GM19455 (cell line): ENCODE measurements around the gene SPINT4.
"Not testable (repeated sequence)": the region's sequence is repeated elsewhere in the genome, so short reads cannot be mapped to it uniquely, and the experiment has no call there.

Source experiments
- ATAC-seq: cut with Tn5 transposase; IDR thresholded peaks from one replicate; pipeline ENCODE4 v1.9.1; 2021; ENCODE audit not compliant: unreplicated experiment

Gene SPINT4

DNA sequence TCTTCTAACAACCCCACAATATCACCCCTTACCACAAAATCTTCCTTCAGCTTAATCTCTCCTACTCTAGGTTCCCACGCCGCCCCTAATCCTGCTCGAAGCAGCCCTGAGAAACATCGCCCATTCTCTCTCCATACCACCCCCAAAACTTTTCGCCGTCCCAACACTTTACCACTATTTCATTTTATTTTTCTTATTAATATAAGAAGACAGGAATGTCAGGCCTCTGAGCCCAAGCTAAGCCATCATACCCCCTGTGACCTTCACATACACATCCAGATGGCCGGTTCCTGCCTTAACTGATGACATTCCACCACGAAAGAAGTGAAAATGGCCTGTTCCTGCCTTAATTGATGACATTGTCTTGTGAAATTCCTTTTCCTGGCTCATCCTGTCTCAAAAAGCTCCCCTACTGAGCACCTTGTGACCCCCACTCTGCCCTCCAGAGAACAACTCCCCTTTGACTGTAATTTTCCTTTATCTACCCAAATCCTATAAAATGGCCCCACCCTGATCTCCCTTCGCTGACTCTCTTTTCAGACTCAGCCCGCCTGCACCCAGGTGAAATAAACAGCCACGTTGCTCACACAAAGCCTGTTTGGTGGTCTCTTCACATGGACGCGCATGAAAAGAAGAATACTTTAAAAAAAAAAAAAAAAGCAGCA lies 42.6 kb downstream of the SPINT4 start:
- ATAC-seq, result not testable (repeated sequence)

DNA sequence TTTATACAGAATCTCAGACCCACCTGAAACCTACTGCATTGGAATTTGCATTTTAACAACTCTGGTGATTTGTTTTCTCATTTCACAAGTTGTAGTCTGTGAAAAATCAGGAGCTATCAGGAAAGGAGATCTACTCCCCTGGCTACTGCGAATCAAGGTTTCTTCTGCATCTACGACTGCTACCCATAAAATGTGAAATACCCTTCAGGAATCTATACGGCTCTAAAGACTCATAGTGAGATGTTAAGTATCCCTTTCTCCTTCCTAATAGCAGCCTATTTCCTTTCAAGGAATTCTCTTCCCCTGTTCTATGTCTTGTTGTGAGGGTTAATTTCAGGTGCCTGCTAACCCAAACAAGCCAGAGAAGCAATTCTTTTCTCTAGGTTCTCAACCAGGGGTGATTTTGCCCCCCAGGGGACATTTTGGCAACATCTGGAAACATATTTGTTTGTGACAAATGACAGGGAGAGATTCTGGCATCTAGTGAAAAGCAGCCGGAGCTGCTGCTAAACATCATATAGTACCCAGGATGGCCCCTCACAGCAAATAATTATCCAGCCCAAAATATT lies 43.2 kb downstream of the SPINT4 start:
- ATAC-seq, result no peak

DNA sequence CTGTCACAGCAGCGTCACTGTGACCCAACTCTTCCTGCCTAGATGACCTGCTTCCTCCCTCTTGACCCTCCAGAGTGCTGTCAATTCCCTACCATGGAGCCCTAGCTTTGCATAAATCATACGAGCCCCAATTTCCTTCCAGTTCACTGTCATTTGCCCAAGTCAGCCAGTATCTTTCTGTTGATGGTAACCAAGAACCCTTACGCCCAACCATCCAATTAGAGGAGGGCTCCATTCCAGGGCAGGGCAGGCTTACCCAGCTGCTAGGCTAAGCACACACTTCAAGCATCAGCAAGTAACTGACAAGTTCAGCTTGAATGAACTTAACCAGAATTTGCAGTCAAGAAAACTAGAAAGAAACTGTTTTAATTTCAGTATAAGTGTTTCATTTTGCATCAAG lies 43.8 kb downstream of the SPINT4 start:
- no peak for ATAC-seq

DNA sequence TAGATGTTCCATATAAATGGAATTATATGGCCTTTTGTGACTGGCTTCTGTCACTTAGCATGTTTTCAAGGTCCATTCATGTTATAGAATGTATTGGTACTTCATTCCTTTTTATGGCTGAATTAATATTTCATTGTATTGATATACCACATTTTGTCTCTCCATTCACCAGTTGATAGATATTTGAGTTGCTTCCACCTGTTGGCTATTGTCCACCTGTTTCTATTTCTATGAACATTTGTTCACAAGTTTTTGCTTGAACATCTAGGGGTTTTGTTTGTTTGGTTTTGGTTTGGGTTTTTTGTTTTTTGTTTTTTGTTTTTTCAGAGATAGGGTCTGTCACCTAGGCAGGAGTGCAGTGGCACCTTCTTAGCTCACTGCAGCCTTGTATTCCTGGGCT lies 46.3 kb downstream of the SPINT4 start:
- ATAC-seq, result no peak

DNA sequence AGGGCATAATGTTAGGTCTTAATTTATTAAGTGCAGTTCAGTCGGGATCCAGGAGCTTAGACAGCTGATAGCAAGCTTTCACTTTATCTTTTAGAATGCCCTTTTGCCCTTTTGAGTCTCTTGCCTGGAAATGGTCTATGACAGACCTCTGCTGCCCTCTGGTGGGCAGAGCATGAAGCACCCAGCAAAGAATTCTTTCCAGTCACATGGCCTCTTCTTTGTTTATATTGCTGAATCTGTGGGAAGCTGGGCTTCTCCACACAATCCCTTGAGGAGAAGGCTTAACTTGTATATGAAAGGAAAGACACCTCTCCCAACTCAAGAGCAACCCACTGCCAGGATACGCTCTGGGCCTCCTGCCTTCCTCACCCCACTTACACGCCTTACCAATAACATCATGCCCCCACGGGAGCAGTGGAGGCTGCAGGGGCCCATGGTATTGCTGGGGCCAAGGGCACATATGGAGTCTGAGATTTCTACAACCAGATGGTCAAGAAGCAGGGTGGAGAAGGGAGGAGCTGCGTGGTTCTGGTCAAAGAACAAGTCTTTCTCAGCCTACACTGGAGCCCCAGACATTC lies 49.1 kb downstream of the SPINT4 start:
- ATAC-seq, result peak; percentile 76

DNA sequence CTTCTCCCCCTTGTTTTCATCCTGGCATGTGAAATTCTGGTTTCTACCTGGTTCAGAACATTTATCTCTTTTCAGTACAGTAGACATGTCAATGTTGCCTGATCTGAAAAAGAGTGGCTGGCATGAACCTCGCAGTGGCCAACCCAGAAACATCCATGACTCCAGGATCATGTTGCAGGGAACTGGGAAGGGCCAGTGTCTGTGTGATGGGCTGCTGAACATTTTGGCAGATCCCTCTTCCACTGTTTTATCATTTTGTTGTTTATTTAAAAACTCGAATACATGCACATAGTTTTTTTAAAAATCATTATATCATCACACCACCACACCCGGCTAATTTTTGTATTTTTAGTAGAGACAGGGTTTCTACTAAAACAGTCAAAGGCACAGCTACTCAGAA lies 50.5 kb downstream of the SPINT4 start:
- no peak for ATAC-seq

GRCh38 chr20:45774945-45775344 lies 52.8 kb downstream of the SPINT4 start:
- ATAC-seq, result no peak

DNA sequence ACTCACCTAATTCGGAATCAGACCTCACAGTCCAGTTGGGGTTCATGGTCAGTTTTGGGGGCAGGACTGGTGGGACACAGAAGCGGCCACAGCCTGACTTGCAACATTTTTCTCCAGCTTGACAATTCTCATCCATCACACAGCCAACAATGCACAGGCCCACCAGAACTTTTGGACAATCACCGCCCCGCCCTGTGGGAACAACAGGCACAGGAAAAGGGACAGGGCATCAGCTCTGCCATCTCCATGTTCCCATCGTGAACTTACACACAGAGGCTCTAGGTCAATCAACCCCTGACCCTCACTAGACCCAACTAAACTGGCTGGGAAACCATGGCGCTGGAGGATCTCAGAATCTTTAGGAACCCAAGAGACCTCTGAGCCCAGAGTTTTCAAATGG lies 53.3 kb downstream of the SPINT4 start:
- ATAC-seq, result no peak
